GM21515 (cell line): ENCODE measurements around the gene VEPH1.

ENCODE experiments used
- ATAC-seq: cut with Tn5 transposase; IDR thresholded peaks from one replicate; pipeline ENCODE4 v1.9.1; 2021; ENCODE audit not compliant: unreplicated experiment

Gene VEPH1

GRCh38 chr3:157438194-157438730 lies 65.0 kb downstream of the VEPH1 start:
- ATAC-seq, result no peak

GRCh38 chr3:157436583-157437291 lies 66.5 kb downstream of the VEPH1 start, which contains the start of gene PTX3:
Gene PTX3 (plus strand): TSS chr3:157436850. CDS start chr3:157436934, 84 bp downstream.
- no peak for ATAC-seq

GRCh38 chr3:157429708-157430107 lies 73.5 kb downstream of the VEPH1 start:
- ATAC-seq, result no peak

- ATAC-seq, result no peak
Observed at GRCh38 chr3:157428853-157429252, 74.4 kb downstream of the VEPH1 start.

- ATAC-seq, result no peak
Observed at GRCh38 chr3:157427901-157428300, 75.3 kb downstream of the VEPH1 start.

- no peak for ATAC-seq
Observed at GRCh38 chr3:157423337-157423736, 79.9 kb downstream of the VEPH1 start.

GRCh38 chr3:157420606-157421130 lies 82.5 kb downstream of the VEPH1 start:
- ATAC-seq, result no peak

GRCh38 chr3:157418104-157418503 lies 85.1 kb downstream of the VEPH1 start:
- ATAC-seq, result no peak

GRCh38 chr3:157417247-157417646 lies 86.0 kb downstream of the VEPH1 start:
- no peak for ATAC-seq

- ATAC-seq, result no peak
Observed at GRCh38 chr3:157416347-157417087, 86.7 kb downstream of the VEPH1 start.

- no peak for ATAC-seq
Observed at GRCh38 chr3:157414861-157415260, 88.4 kb downstream of the VEPH1 start.

GRCh38 chr3:157412323-157412855 lies 90.8 kb downstream of the VEPH1 start:
- no peak for ATAC-seq

GRCh38 chr3:157410945-157411344 lies 92.3 kb downstream of the VEPH1 start:
- no peak for ATAC-seq

- no peak for ATAC-seq
Observed at GRCh38 chr3:157409516-157409915, 93.7 kb downstream of the VEPH1 start.

- ATAC-seq, result no peak
Observed at GRCh38 chr3:157408499-157409149, 94.6 kb downstream of the VEPH1 start.

- no peak for ATAC-seq
Observed at GRCh38 chr3:157407769-157408168, 95.4 kb downstream of the VEPH1 start.

- no peak for ATAC-seq
Observed at GRCh38 chr3:157406394-157406793, 96.8 kb downstream of the VEPH1 start.

GRCh38 chr3:157405457-157405856 lies 97.8 kb downstream of the VEPH1 start:
- no peak for ATAC-seq

- no peak for ATAC-seq
Observed at GRCh38 chr3:157404381-157404780, 98.8 kb downstream of the VEPH1 start.

GRCh38 chr3:157398598-157398997 lies 104.6 kb downstream of the VEPH1 start:
- ATAC-seq, result no peak

- no peak for ATAC-seq
Observed at GRCh38 chr3:157394411-157394810, 108.8 kb downstream of the VEPH1 start.
